ENCODE measurements around the gene AIFM2. TPM values are rescaled to one million over a fixed set of nuclear protein-coding genes. Genes with fewer than 3 reads are reported as not detected.

Gene AIFM2
- total and polyA plus RNA-seq, 9 of the 15 experiments (the other 6 are each of a cell fraction or from before 2014, with no cell fraction given), result 2.7 to 14.1 (median 9.2) TPM

GRCh38 chr10:70101668-70102067 lies 31.0 kb downstream of the AIFM2 start:
- in situ Hi-C loops (cut with MboI) (no loop called here), intact Hi-C loops (cut with micrococcal nuclease) (no loop called here)
- H3K27ac ChIP-seq (ENCODE audit: extremely low read depth, low read depth, low read length), result no peak overlapping the region
- H3K79me2 ChIP-seq (ENCODE audit: control insufficient read depth, insufficient read depth, low read length), result no peaks in the 10 kb centered on the region
- 0 out of 2 replicates have a peak, but pooled peaks cover 4% of the 10 kb centered on the region for H4K20me1 ChIP-seq (replicated peaks; ENCODE audit: control insufficient read depth, insufficient read depth, low read length)
- CTCF ChIA-PET (ENCODE audit: low intra/inter-chr PET ratio), result no interaction called here
- DNase-seq (ENCODE audit: extremely low read depth in 1 of 4, low spot score in 3 of 4) (no peak), ATAC-seq (no peak), FAIRE-seq (no peak)
- no peak overlapping the region for H3K9ac ChIP-seq (ENCODE audit: insufficient read depth in 1 of 2, low read depth in 2 of 2, low read length in 2 of 2)
- POLR2A ChIA-PET, result no interaction called here
- peaks cover 16 to 52% of the 10 kb centered on the region in 2 experiments; a peak in 4 of 5 replicates for H3K27me3 ChIP-seq (ENCODE audit: control insufficient read depth in 2 of 2, insufficient read depth in 2 of 2, low read length in 2 of 2)
- no peak overlapping the region for H2AFZ ChIP-seq (ENCODE audit: low read depth, low read length)
- no peaks in the 10 kb centered on the region for H3K9me3 ChIP-seq (replicated peaks; ENCODE audit: control insufficient read depth, insufficient read depth, low read depth, low read length)
- H3K4me1 ChIP-seq (replicated peaks in 1 of 2; ENCODE audit: control insufficient read depth in 2 of 2, insufficient read depth in 2 of 2, low read length in 2 of 2), result no peaks in the 10 kb centered on the region; a peak in 1 of 5 replicates
- no peak overlapping the region for H3K4me2 ChIP-seq (ENCODE audit: insufficient read depth, low read length)
- BruUV-seq (replicated peaks), result no TSS peak
- TF ChIP-seq SPI1 (IDR thresholded peaks at IDR 0.05; ENCODE audit: borderline replicate concordance, low read depth, low read length) (no peak), CSDE1 (IDR thresholded peaks at IDR 0.05) (no peak), ATF4 (CRISPR knock-in tag; IDR thresholded peaks at IDR 0.05) (no peak), CBFB (CRISPR knock-in tag; IDR thresholded peaks at IDR 0.05) (no peak), ZNF780A (CRISPR knock-in tag; IDR thresholded peaks at IDR 0.05) (no peak), KHSRP (IDR thresholded peaks at IDR 0.05) (no peak), RBM25 (IDR thresholded peaks at IDR 0.05; ENCODE audit: low read depth, low read length, severe bottlenecking) (peak; percentile 70), SMAD1 (IDR thresholded peaks at IDR 0.05; ENCODE audit: low read depth, low read length, partially characterized antibody) (no peak), TRIM28 (IDR thresholded peaks at IDR 0.05) (no peak), XRCC5 (IDR thresholded peaks at IDR 0.05; ENCODE audit: low read depth, low read length) (no peak), IRF2 (CRISPR knock-in tag; IDR thresholded peaks at IDR 0.05) (no peak), CHD1 (IDR thresholded peaks at IDR 0.05; ENCODE audit: low read length) (no peak), ZNF146 (CRISPR knock-in tag; IDR thresholded peaks at IDR 0.05; ENCODE audit: unreplicated experiment) (peak; percentile 98), TARDBP (IDR thresholded peaks at IDR 0.05) (no peak), BCOR (IDR thresholded peaks at IDR 0.05) (peak; percentile 40; the same call in 1 of the 2 replicates), ARHGAP35 (IDR thresholded peaks at IDR 0.05; ENCODE audit: partially characterized antibody) (no peak), ZNF512 (tag; IDR thresholded peaks at IDR 0.05) (peak; percentile 39; the same call in 1 of the 2 replicates)
- H3K4me3 ChIP-seq, result no peak overlapping the region
- no peaks in the 10 kb centered on the region for H3K36me3 ChIP-seq (ENCODE audit: control insufficient read depth, insufficient read depth, low read length)
- WGBS (ENCODE audit: insufficient coverage, low coverage, missing lambda C conversion rate), result 12% methylated on average over 3 of the region's 3 CpGs
- H3K9me1 ChIP-seq (ENCODE audit: control insufficient read depth, insufficient read depth, low read length), result no peaks in the 10 kb centered on the region
